ENCODE data around the gene APOC3.

APOC3 gene

GRCh38 chr11:116807601-116808261 lies 22.0 kb upstream of the APOC3 start:
- DNase-seq: no peak

GRCh38 chr11:116808262-116809175 lies 21.2 kb upstream of the APOC3 start:
- DNase-seq: no peak

GRCh38 chr11:116811194-116811593 lies 18.5 kb upstream of the APOC3 start:
- no peak for DNase-seq

GRCh38 chr11:116812109-116812508 lies 17.6 kb upstream of the APOC3 start:
- DNase-seq: no peak

GRCh38 chr11:116813170-116813569 lies 16.5 kb upstream of the APOC3 start:
- no peak for DNase-seq

- DNase-seq: no peak
Observed at GRCh38 chr11:116813781-116814471, 15.8 kb upstream of the APOC3 start.

- no peak for DNase-seq
Observed at GRCh38 chr11:116814502-116814901, 15.2 kb upstream of the APOC3 start.

GRCh38 chr11:116819049-116819448 lies 10.7 kb upstream of the APOC3 start:
- DNase-seq: no peak

GRCh38 chr11:116821050-116821918 lies 8.4 kb upstream of the APOC3 start:
- DNase-seq: no peak

- DNase-seq: no peak
Observed at GRCh38 chr11:116822575-116822974, 7.1 kb upstream of the APOC3 start.

- DNase-seq: no peak
Observed at GRCh38 chr11:116823031-116823843, 6.5 kb upstream of the APOC3 start, which contains the start of gene APOA4. TSS of gene APOA4 (minus strand) at chr11:116823304. CDS start at chr11:116823191, 113 bp downstream.

GRCh38 chr11:116825434-116825833 lies 4.3 kb upstream of the APOC3 start:
- no peak for DNase-seq

GRCh38 chr11:116825854-116826750 lies 3.6 kb upstream of the APOC3 start:
- no peak for DNase-seq

GRCh38 chr11:116826751-116827431 lies 2.8 kb upstream of the APOC3 start:
- no peak for DNase-seq

GRCh38 chr11:116827461-116827860 lies 2.2 kb upstream of the APOC3 start:
- DNase-seq: no peak

- DNase-seq: no peak
Observed at GRCh38 chr11:116828632-116829524, 829 bp upstream of the APOC3 start.

- no peak for DNase-seq
Observed at GRCh38 chr11:116830184-116830912, 641 bp downstream of the APOC3 start.

GRCh38 chr11:116831790-116832349 lies 2.2 kb downstream of the APOC3 start:
- no peak for DNase-seq

Data from CD4-positive, alpha-beta T cell treated with Interleukin-6 for 4 hours (primary cell).